Suppressor macrophage treated with lipopolysaccharide for 4 hours (primary cell): Measurements from ENCODE around the gene MDM4.
A peak's percentile ranks its signal among the peaks of the same experiment; 100 is the strongest.

ENCODE experiments used
- DNase-seq: peaks from one replicate; pipeline ENCODE4 v3.0.0-alpha.2; 2020

MDM4 gene

DNA sequence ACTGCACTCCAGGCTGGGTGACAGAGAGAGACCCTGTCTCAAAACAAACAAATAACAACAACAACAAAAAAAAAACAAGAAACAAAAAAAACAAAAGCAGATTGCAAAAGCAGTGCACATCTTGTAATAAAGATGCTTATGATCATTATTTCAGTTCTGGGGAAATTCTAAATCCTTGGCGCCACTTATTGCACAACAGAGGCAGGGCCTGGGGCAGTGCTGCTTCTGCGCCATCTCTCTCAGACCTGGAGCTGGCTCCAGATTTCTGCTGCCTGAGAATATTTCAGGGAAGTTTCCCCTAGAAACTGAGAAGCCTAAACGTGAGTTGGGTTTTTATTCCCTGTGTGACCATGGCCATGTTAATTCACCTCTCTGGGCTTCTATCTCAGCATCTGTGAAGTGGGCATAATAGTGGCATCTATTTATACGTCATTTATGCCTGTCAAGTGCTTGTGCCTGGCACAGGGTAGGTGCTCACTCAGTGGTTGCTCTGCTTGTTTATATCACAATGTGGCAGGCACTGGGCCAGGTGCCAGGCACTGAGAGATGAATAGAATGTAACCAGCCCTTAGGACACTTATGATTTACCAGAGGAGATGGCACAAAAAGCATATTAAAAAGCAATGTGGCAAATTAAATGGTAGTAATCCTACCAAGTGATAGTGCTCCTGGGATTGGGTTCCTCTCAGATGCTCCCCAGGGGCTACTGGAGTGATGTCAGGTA lies 67.9 kb downstream of the MDM4 start:
- no peak for DNase-seq

DNA sequence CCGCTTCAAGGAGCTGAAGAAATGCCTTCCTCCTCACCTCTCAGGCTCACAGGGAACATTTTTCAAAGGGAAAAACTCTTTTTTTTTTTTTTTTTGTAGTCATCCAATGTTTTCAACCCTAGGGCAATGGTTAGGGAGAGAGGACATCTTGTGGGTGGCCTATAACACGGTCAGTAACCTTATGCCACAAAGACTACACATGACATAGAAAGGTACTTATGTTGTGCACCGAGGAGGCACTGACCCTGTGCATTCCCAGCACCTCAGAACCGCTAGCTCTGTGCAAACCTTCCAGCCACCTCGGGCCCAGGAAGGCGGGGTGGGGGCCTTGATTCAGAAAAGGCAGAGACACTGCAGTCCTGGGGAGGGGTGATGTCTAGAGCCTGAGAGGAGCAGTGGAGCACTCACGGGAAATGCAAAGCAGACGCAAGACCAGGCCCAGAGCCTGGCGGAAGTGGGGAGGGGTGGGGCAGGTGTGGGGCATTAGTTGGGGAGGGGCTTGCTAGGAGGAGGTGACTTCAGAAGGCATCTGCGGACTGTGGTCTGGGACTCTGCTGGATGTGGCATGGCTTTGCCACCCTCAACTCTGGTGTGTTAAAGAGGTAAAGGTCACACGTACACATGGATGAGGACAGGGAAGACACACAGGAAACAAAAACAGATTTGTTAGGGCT lies 68.6 kb downstream of the MDM4 start:
- no peak for DNase-seq

DNA sequence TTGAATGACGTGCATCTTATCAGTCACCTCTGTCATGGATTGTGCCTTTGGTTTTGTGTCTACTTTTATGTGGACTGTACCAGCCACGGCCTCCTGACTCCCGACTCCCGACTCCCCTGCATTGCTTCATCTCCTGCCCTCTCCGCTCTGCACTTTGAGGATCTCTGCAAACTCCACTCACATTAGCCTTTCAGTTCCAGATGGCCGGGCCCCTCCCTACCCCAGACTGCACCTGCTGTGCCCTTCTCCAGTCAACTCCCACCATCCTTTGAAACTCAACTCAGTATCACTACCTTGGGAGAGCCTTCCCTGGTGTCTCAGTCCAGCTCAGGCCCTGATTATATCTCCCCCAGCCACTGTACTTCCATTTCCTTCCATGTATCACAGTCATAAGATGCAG lies 71.4 kb downstream of the MDM4 start:
- DNase-seq = no peak

DNA sequence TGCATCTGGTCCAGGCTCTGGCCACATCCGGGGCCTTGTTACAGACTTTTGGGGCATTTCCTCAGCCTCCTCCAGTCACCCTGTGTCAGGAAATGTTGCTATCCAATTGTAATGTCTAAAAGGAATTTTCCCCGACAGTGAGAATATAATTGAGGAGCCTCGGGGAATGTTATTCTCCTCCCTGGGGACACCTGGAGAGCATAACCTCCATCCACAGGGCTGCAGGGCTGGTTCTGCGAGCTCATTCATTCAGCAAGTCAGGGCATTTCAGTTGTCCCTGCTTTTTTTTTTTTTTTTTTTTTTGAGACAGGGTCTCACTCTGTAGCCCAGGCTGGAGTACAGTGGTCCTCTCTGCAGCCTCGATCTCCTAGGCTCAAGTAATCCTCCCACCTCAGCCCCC lies 72.6 kb downstream of the MDM4 start:
- no peak for DNase-seq

DNA sequence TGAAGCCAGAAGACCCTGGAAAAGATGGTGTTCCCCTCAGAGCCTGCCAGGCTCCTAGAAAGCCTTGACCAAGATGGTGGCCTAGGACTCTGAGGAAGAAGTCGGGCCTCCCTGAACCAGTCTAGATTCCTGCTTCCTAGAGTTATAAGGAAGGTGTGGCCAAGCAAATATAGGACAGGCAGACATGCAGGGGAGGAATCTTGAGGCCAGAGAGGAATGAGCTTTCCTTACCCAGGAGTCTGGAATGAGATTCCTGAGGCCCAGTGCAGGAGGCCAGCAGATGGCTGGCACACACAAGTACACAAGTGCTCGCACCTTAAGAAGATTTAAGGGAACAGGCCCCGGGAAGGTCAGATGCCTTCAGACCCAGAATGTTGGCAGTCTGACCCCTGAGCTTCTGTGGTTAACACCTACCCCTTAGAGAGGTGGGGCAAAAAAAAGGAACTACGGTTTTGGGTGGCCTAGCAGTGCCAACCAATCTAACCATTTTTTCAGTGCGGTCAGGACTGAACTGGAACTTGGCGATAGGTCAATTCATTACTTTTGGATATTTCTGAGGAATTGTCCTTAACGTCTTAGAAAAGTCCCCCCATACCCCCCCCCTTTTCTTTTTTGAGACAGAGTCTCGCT lies 73.3 kb downstream of the MDM4 start:
- no peak for DNase-seq

DNA sequence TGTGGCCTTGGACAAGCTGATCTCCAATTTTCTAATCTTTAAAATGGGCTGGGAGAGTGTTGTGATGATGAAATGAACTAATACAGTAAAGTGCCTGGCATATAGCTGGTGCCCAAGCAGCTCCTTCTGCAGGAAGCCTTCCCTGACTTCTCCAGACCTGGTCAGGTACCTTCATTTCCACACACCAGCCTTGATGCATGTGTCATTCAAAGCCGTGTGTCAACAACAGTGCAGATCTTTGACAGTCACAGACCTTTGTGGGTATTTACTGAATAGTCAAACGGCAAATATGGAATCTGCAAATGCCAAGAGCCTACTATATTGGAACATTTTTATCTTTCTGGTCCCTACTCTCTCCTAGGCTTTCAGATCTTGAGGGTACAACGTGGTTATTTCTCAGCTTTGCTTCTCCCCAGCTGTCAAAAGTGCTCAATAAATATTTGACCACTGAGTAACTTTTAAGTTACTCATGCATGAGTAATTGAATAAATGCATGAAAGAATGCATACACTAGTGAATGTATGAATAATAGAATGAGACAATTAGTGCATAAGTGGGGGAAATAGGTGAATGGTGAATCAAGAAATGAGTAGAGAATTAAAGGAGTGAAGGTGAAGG lies 75.4 kb downstream of the MDM4 start:
- DNase-seq = no peak

DNA sequence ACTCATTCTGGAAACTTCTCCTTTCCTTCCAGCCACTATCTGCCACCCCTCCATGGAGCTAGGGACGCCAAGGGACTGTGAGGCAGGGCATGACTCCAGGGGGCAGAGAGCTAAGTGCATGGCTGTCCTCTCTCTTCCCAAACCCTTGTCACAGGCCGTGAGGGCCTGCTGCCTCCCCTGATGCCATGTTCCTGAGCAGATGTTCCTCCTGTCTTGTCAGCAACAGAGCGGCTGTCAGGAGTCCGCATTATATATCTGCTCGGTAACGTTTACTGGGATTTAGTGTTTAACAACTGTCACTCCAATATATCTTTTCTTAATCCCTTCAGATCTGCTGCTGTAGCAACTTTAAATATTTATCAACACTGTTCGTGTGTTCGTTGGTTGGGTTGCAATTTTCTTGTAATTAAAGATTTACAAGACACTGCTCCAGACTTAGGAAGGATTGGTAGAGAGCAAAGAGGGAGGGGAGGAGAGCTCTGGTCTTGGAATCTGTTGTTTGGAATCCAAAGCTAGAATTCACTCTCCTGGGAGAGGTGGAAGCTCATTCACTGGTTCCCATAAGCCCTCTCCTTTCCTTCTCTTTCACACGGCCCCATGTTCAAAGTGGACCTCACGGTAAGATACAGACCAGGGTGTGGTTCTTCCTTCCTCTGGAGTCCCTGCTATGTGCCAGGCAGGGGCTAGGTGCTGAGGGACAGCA lies 76.2 kb downstream of the MDM4 start:
- DNase-seq = no peak

DNA sequence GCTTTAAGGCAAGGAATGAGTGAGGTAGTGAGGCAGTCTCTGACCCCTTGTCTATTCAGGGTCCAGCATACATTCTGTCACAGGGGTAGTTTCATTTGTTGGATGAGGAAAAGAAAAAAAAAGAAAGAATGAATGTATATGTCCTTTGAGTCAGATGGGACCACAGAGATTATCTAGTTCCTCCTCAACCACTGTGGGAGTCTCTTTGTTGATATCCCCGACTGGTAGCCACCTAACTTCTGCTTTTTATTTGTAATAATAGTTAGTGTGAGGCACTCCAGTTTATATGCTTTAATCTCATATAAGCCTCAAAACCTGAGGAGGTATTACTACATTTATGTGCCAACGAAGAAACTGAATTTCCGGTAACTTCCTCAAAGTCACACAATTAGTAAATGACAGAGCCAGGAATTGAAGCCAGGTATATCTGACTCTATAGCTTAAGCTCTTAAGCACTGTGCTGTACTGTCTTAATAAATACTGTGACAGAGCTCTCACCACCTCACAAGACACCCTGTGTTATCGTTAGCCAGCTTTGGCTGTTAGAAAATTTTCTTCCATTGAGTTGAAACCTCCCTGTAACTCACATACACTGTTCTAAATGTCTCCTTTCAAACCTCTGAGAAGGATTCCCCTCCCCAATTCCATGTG lies 82.2 kb downstream of the MDM4 start:
- peak; percentile 23 for DNase-seq

DNA sequence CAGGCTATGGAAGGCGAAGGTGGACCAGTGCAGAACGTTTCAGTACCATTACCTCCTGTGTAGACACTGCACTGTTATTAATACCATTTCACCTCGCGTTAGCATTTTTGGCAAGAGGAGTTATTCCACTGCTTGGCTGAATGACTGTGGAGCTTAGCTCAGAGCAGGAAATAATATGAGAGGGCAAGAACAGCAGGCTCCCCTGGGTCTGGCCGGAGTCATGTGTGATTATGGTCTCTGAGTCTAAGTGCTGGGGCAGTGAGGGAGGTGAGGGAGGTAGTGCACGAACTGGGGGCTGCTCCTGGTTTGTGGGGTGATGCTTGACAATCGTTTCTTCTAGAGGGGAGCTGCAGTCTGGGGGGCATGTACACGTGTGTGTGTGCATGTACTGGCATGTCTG lies 82.9 kb downstream of the MDM4 start:
- DNase-seq = no peak

DNA sequence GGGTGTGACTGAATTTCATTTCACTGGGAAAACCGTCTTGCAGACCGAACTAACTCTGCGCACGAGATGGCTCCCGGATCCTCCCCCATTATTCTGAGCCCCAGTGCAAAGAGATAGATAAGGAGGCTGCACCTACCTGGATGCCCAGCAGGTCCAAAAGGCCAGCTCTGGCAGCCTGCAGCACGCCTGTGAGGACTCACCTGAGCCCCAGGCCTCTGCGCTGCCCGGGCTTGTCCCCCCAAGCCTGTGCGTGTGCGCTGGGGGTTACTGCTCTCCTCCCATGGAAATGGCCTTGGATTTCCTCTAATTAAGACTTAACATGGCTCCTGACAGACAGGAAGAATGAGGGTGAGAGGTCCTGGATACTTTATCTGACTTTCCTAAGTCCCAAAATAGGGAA lies 83.4 kb downstream of the MDM4 start:
- no peak for DNase-seq

DNA sequence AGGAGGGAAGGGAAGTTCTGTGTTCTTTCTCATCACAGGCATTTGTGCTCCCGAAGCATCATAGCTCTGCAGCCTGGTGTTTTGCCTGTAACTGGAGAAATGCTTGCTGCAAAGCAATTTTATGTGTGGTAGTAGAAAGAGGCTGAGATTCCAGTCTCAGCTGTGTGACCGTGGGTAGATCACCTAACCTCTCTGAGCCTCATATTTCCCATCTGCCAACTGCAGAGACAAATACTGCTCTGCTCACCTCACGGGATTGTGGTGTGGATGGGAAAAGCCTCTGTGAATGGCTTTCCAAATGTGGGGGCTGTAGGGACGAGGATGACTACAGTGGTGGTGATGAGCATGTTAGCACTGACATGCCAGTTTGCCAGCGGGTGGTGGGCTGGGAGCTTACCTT lies 84.0 kb downstream of the MDM4 start:
- DNase-seq = no peak

DNA sequence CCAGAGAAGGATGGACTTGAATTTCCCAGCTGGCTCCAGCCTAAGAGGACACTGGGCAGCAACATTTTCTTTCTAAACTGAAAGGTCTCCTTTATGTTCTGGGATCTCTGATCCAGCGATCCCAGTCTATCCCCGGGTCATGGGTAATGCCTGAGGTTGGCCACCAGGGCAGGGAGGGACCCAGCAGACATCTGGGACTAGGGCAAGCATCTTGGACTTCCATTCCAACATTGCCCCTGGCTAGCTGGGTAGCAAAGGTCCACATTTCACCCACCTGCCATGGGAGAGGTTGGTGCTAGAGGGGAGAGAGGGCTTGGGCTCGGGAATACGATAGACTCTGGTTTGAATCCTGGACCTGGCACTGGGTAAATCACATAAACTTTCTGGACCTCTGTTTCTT lies 84.8 kb downstream of the MDM4 start:
- DNase-seq = no peak

DNA sequence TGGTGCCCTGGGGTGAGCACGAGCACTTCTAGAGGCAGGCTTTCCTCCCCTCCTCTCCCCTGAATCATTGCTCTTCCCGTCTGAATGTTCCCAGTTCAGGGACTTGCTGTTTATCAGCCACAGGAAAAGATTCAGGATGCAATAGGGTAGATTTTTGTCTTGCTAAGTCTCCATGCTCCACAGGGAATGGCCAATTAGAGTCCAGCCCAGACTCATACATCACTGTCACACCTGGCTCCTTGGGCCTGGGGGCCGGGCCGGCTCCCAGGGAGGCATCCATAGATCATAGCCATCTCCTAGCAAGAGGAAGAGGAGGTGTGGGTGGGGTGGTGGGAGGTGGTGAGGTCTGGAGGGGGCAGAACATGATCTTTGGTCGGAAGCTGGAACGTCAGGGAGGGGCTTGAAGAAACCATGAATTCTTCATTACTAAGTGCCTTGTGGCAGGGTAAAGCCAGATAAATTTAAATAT lies 85.9 kb downstream of the MDM4 start:
- no peak for DNase-seq

DNA sequence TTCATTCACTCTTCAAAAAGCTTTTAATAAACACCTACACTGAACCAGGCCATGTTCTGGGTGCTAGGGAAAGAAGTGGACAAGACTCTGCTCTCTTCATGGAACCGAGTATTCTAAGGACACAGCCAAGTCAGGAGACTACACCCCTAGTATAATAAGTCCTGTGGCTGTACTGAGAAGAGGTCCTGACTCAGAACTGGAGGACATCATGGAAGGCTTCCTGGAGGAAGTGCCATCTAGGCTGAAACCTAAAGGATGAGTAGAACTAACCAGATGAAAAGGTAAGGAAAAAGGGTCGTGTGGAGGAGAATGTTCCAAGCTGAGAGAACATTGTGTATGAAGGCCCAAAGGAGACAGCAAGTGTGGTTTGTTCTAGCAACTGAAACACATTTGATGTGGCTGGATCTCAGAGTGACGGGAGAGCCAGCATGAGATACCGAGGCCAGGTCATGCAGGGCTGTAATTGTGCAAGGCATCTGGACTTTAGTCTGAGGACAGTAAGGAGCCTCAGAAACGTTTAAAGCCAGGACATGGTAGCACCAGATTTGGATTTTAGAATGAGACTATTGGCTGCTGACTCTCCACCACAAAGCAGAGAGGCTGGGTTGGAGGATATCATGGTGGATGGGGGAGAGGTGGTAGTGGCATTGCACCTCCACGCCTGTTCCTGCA lies 86.8 kb downstream of the MDM4 start:
- no peak for DNase-seq

DNA sequence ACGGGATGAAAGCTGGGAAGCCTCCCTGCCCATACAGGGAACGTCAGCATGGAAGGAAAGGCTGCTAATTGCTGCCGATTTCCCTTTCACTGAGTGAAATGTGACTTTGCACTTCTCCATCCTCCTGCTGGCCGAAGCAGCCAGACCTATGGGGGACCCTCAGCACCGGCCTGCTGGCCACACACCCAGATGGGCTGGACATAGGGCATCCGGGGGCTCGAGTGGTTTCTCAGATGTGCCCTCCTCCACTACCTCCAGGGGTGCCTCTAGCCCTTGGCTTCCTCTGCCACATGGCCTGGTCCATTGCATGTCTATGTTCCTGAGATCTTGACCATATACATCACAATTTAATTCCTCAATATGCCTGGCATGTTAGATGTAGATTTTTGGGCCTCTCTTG lies 89.6 kb downstream of the MDM4 start:
- DNase-seq = no peak
